Measurements from ENCODE around the gene WAPL. TPM values are rescaled to one million over a fixed set of nuclear protein-coding genes. Genes with fewer than 3 reads are reported as not detected.

WAPL gene
- total and polyA plus RNA-seq, 2 of the 8 experiments (the other 6 are each of a cell fraction or from before 2014, with no cell fraction given), result 12.8 to 48.1 TPM

DNA sequence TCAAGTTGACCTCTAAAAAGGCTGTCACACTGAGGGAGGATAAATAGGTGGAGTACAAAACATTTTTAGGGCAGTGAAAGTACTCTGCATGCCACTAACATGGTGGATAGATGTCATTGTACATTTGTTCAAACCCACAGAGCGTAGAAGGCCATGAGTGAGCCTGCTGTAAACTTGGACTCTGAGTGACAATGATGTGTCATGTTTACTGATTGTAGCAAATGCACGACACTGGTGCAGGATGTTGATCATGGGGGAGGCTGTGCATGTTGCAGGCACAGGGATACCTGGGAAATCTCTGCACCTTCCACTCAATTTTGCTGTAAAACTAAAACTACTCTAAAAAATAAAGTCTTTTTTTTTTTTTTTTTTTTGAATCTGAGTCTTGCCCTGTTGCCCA is 102.5 kb downstream of the WAPL start (continued):
- no peak for TF ChIP-seq PHF8 (conservative IDR thresholded peaks at IDR 0.05; ENCODE audit: low read depth, low read length)
- TF ChIP-seq CBX5 (IDR thresholded peaks at IDR 0.05; ENCODE audit: low read depth, low read length), result no peak
- TF ChIP-seq CBX8 (IDR thresholded peaks at IDR 0.05; ENCODE audit: borderline replicate concordance, low read depth, low read length), result no peak
- TF ChIP-seq NANOG (IDR thresholded peaks at IDR 0.05; ENCODE audit: insufficient read depth, low read depth, low read length, poor library complexity, severe bottlenecking), result no peak
- no peak for TF ChIP-seq POLR2A (IDR thresholded peaks at IDR 0.05; ENCODE audit: control extremely low read depth in 1 of 2, low read depth in 2 of 2, low read length in 2 of 2)
- no peak for TF ChIP-seq CREB1 (IDR thresholded peaks at IDR 0.05)
- TF ChIP-seq, protein P1, sequence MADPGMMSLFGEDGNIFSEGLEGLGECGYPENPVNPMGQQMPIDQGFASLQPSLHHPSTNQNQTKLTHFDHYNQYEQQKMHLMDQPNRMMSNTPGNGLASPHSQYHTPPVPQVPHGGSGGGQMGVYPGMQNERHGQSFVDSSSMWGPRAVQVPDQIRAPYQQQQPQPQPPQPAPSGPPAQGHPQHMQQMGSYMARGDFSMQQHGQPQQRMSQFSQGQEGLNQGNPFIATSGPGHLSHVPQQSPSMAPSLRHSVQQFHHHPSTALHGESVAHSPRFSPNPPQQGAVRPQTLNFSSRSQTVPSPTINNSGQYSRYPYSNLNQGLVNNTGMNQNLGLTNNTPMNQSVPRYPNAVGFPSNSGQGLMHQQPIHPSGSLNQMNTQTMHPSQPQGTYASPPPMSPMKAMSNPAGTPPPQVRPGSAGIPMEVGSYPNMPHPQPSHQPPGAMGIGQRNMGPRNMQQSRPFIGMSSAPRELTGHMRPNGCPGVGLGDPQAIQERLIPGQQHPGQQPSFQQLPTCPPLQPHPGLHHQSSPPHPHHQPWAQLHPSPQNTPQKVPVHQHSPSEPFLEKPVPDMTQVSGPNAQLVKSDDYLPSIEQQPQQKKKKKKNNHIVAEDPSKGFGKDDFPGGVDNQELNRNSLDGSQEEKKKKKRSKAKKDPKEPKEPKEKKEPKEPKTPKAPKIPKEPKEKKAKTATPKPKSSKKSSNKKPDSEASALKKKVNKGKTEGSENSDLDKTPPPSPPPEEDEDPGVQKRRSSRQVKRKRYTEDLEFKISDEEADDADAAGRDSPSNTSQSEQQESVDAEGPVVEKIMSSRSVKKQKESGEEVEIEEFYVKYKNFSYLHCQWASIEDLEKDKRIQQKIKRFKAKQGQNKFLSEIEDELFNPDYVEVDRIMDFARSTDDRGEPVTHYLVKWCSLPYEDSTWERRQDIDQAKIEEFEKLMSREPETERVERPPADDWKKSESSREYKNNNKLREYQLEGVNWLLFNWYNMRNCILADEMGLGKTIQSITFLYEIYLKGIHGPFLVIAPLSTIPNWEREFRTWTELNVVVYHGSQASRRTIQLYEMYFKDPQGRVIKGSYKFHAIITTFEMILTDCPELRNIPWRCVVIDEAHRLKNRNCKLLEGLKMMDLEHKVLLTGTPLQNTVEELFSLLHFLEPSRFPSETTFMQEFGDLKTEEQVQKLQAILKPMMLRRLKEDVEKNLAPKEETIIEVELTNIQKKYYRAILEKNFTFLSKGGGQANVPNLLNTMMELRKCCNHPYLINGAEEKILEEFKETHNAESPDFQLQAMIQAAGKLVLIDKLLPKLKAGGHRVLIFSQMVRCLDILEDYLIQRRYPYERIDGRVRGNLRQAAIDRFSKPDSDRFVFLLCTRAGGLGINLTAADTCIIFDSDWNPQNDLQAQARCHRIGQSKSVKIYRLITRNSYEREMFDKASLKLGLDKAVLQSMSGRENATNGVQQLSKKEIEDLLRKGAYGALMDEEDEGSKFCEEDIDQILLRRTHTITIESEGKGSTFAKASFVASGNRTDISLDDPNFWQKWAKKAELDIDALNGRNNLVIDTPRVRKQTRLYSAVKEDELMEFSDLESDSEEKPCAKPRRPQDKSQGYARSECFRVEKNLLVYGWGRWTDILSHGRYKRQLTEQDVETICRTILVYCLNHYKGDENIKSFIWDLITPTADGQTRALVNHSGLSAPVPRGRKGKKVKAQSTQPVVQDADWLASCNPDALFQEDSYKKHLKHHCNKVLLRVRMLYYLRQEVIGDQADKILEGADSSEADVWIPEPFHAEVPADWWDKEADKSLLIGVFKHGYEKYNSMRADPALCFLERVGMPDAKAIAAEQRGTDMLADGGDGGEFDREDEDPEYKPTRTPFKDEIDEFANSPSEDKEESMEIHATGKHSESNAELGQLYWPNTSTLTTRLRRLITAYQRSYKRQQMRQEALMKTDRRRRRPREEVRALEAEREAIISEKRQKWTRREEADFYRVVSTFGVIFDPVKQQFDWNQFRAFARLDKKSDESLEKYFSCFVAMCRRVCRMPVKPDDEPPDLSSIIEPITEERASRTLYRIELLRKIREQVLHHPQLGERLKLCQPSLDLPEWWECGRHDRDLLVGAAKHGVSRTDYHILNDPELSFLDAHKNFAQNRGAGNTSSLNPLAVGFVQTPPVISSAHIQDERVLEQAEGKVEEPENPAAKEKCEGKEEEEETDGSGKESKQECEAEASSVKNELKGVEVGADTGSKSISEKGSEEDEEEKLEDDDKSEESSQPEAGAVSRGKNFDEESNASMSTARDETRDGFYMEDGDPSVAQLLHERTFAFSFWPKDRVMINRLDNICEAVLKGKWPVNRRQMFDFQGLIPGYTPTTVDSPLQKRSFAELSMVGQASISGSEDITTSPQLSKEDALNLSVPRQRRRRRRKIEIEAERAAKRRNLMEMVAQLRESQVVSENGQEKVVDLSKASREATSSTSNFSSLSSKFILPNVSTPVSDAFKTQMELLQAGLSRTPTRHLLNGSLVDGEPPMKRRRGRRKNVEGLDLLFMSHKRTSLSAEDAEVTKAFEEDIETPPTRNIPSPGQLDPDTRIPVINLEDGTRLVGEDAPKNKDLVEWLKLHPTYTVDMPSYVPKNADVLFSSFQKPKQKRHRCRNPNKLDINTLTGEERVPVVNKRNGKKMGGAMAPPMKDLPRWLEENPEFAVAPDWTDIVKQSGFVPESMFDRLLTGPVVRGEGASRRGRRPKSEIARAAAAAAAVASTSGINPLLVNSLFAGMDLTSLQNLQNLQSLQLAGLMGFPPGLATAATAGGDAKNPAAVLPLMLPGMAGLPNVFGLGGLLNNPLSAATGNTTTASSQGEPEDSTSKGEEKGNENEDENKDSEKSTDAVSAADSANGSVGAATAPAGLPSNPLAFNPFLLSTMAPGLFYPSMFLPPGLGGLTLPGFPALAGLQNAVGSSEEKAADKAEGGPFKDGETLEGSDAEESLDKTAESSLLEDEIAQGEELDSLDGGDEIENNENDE (IDR thresholded peaks at IDR 0.05; ENCODE audit: insufficient replicate concordance, low read length), result no peak
- TF ChIP-seq, protein P2, sequence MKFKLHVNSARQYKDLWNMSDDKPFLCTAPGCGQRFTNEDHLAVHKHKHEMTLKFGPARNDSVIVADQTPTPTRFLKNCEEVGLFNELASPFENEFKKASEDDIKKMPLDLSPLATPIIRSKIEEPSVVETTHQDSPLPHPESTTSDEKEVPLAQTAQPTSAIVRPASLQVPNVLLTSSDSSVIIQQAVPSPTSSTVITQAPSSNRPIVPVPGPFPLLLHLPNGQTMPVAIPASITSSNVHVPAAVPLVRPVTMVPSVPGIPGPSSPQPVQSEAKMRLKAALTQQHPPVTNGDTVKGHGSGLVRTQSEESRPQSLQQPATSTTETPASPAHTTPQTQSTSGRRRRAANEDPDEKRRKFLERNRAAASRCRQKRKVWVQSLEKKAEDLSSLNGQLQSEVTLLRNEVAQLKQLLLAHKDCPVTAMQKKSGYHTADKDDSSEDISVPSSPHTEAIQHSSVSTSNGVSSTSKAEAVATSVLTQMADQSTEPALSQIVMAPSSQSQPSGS (IDR thresholded peaks at IDR 0.05; ENCODE audit: low read length), result no peak

All from H1 (cell line).